Upper lobe of left lung (tissue), 6 donors: ENCODE measurements around the gene ADCK2. TPM values are rescaled to one million over a fixed set of nuclear protein-coding genes. Genes with fewer than 3 reads are reported as not detected.
A peak's percentile ranks its signal among the peaks of the same experiment; 100 is the strongest.

Experiments used
- ATAC-seq, 2 donors: fragments of 200-7000 bp; cut with Tn5 transposase; one replicate each; pipeline ENCODE4 v1.9.1; 2022; ENCODE audit warnings: mild to moderate bottlenecking in 2 of 2, moderate library complexity in 2 of 2; ENCODE audit not compliant: low FRiP score in 2 of 2
- DNase-seq, 2 donors: peaks; one replicate each; pipeline ENCODE4 v3.0.0-alpha.2; 2019 to 2020
- H3K27ac ChIP-seq, 4 donors: fragments of 200-600 bp; sonication (generic); one replicate each; pipeline ENCODE4 v1.5.1; 2016 to 2019
- H3K27me3 ChIP-seq, 4 donors: fragments of 200-600 bp; sonication (generic); one replicate each; pipeline ENCODE4 v1.5.1; 2017 to 2019
- H3K36me3 ChIP-seq, 4 donors: fragments of 200-600 bp; sonication (generic); one replicate each; pipeline ENCODE4 v1.5.1; 2016 to 2019
- H3K4me1 ChIP-seq, 4 donors: fragments of 200-600 bp; sonication (generic); one replicate each; pipeline ENCODE4 v1.5.1; 2018 to 2019
- H3K4me3 ChIP-seq, 4 donors: fragments of 200-600 bp; sonication (generic); one replicate each; pipeline ENCODE4 v1.5.1; 2017 to 2019; ENCODE audit warnings: mild to moderate bottlenecking in 2 of 4, moderate library complexity in 1 of 4
- H3K9me3 ChIP-seq, 4 donors: fragments of 200-600 bp; sonication (generic); one replicate each; pipeline ENCODE4 v1.5.1; 2018 to 2019
- EP300 ChIP-seq, 4 donors: sonication (generic); formaldehyde crosslinking; IDR thresholded peaks; one replicate each; pipeline ENCODE4 v1.5.1; 2017; ENCODE audit warnings: antibody characterized with exemption in 4 of 4, control low read depth in 2 of 4
- POLR2A ChIP-seq, 4 donors: fragments of 450-650 bp; IDR thresholded peaks; one replicate each; pipeline ENCODE4 v1.5.1; 2016 to 2017; ENCODE audit warnings: antibody characterized with exemption in 4 of 4, mild to moderate bottlenecking in 2 of 4
- POLR2AphosphoS5 ChIP-seq, 2 donors: sonication (generic); formaldehyde crosslinking; IDR thresholded peaks; one replicate each; pipeline ENCODE4 v1.5.1; 2017; ENCODE audit warnings: antibody characterized with exemption in 2 of 2
- WGBS, 2 donors: methylation state at CpG; one replicate each; pipeline ENCODE4 v1.1.5; 2017 to 2018; 5-methylcytosine and 5-hydroxymethylcytosine counted together
- small RNA-seq, 4 donors: library from RNA; depleted of rRNA; stranded (forward); fragments of <200 nt; gene quantifications; one replicate each; pipeline ENCODE3, GENCODE V24; 2016
- total RNA-seq, 6 donors: library from RNA; depleted of rRNA in 4 of 6; stranded (reverse); fragments of >200 nt in 4 of 6; gene quantifications; one replicate each; pipeline versions ENCODE4 v1.1.0 to v1.2.1, GENCODE V29; 2016 to 2021
- TF ChIP-seq, protein P1 (sequence below), 6 experiments: fragments of 450-650 bp in 4 of 6; fragments of 200-600 bp in 2 of 6; sonication (generic) in 2 of 6; IDR thresholded peaks; one replicate each; pipeline ENCODE4 v1.5.1; 2016 to 2019; ENCODE audit warnings: antibody characterized with exemption in 6 of 6
- donor health status: DM: no; HTN: no; CAD: no; lungs with moderate emphysema.
- donor health status: DM: no; HTN: yes; CAD: no; lungs with severe emphysema.

Gene ADCK2
- total RNA-seq, 6 donors from 2014 or later: 19.4 to 39.8 (median 30.0) TPM

DNA sequence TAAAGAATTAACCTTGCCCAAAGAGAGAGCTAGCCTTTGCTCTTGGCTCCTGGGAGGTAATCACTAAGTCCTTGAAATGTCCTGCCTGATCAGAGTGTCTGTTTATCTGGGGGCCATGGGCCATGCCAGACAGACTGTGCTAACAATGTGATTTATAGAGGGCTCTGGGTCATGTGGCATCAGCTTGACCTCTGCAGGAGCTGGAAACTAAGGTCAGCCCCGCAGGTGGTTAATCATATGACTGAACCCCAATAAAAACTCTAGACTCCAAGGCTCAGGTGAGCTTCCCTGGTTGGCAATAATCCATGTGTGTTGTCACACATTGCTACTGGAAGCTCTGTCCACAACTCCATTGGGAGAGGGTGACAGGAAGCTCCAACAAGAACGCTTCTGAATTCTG lies 71.3 kb downstream of the ADCK2 start:
- TF ChIP-seq EP300 (IDR thresholded peaks at IDR 0.05) (no peak), POLR2A (IDR thresholded peaks at IDR 0.05) (no peak), POLR2AphosphoS5 (IDR thresholded peaks at IDR 0.05) (no peak)
- TF ChIP-seq, protein P1, sequence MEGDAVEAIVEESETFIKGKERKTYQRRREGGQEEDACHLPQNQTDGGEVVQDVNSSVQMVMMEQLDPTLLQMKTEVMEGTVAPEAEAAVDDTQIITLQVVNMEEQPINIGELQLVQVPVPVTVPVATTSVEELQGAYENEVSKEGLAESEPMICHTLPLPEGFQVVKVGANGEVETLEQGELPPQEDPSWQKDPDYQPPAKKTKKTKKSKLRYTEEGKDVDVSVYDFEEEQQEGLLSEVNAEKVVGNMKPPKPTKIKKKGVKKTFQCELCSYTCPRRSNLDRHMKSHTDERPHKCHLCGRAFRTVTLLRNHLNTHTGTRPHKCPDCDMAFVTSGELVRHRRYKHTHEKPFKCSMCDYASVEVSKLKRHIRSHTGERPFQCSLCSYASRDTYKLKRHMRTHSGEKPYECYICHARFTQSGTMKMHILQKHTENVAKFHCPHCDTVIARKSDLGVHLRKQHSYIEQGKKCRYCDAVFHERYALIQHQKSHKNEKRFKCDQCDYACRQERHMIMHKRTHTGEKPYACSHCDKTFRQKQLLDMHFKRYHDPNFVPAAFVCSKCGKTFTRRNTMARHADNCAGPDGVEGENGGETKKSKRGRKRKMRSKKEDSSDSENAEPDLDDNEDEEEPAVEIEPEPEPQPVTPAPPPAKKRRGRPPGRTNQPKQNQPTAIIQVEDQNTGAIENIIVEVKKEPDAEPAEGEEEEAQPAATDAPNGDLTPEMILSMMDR (IDR thresholded peaks at IDR 0.05): no peak

More for the DNA sequence above, 71.3 kb downstream of the ADCK2 start:
- ATAC-seq (peak in 1 of 2 donors; percentile 34), DNase-seq (no peak)
- Histone ChIP-seq H3K4me1 (no peaks in the 10 kb centered on the region), H3K27me3 (no peaks in the 10 kb centered on the region), H3K9me3 (no peaks in the 10 kb centered on the region), H3K27ac (no peak overlapping the region), H3K4me3 (no peak overlapping the region), H3K36me3 (peaks cover 2 to 46% (median 8%) of the 10 kb centered on the region in 4 donors)
- WGBS, 2 donors: 92 to 100% methylated on average over 2 of the region's 2 CpGs

Small RNAs within 50 kb of the gene (small RNA-seq; reads per million reads assigned to genes)
- 0 reads per million in 4 donors for gene RN7SL771P

Other genes with a start within 250 kb of the ADCK2 start
- gene MKRN1, start 193.4 kb upstream of the ADCK2 start, total RNA-seq: 100 to 1,000 TPM in 3 of 6 donors, 10 to 100 TPM in 3; 64.9 to 123 (median 97.9) TPM
- gene DENND2A, start 32.1 kb upstream of the ADCK2 start, total RNA-seq: 10 to 100 TPM in 4 of 6 donors, 1 to 10 TPM in 2; 4.1 to 27.8 (median 12.1) TPM
- 100 to 1,000 TPM in 5 of 6 donors, 10 to 100 TPM in 1; 51.3 to 204 (median 156) TPM for gene NDUFB2, start 23.8 kb downstream of the ADCK2 start, total RNA-seq